Amniotic stem cell (primary cell): ENCODE measurements around the gene ALDH3A2.

Experiments used
- DNase-seq: peaks from one replicate; lab custom pipeline; 2025; lab: John Stamatoyannopoulos, UW

ALDH3A2 gene

GRCh38 chr17:19716108-19717030 lies 67.8 kb downstream of the ALDH3A2 start, which contains the start of gene SLC47A2:
TSS of gene SLC47A2 (minus strand) at chr17:19716584. CDS start at chr17:19716555, 29 bp downstream.
- DNase-seq = no peak

GRCh38 chr17:19717031-19717360 lies 68.4 kb downstream of the ALDH3A2 start:
- DNase-seq = no peak

GRCh38 chr17:19717411-19717908 lies 68.9 kb downstream of the ALDH3A2 start:
- DNase-seq = no peak

DNA sequence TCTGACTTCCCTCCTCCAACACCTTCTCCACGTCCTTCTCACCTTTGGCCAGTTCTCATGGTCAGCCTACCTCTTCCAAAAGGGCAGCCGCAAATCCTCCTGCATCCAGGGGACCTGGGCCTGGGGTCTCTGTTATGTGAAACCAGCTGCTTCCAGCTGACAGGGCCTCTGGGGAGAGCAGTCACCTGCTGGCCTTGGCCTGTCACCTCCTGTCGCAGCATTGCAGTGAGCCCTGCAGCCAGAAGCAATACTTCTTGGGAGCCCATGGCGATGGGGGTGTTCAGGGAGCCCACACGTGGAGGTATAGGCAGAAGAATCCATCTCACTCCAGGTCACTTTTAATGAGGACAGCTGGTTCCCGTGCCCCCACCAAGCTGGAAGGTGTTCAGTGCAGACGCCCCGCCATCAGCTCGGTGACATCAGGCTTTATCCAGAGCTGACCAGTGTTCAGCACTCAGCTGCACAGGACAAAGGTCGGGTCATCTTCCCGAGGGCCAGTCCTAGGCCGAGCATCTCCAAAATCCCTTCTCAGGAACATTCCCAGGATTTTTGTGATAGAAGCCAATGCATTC lies 69.6 kb downstream of the ALDH3A2 start:
- DNase-seq = no peak

DNA sequence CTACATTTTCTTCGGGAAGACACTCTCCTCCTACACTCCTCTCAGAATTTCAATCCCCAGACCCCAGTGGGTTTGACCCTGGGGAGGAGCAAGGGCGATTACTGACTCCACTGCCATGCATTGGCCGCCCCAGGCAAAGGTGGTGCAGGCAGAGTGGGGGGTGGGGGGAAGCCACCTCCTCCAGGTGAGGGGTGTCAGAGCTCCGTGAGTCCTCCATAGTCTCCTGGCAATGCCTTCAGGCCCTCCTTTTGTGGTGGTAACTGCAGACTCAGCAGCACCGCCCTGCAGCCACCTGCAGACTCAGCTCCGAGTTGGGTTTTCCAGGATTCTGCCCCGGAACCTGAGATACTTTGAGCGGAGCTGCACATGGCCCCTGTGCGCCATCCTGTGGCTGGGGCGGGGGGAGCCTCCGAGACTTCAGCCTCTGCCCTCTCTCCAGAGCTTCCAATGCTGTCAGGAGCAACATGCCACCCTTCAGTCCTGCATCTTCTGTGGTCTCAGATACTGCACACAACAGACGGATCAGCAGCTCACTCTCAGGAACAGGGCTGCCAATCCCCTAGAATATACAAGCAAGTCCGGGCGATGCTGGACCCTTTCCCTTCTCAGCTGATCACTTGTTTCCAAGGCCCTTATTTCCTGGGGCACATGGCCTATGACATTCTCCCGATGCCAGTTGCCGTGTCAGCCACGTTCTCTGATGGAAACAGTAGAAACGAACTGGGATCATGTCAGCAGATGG lies 70.2 kb downstream of the ALDH3A2 start:
- no peak for DNase-seq

DNA sequence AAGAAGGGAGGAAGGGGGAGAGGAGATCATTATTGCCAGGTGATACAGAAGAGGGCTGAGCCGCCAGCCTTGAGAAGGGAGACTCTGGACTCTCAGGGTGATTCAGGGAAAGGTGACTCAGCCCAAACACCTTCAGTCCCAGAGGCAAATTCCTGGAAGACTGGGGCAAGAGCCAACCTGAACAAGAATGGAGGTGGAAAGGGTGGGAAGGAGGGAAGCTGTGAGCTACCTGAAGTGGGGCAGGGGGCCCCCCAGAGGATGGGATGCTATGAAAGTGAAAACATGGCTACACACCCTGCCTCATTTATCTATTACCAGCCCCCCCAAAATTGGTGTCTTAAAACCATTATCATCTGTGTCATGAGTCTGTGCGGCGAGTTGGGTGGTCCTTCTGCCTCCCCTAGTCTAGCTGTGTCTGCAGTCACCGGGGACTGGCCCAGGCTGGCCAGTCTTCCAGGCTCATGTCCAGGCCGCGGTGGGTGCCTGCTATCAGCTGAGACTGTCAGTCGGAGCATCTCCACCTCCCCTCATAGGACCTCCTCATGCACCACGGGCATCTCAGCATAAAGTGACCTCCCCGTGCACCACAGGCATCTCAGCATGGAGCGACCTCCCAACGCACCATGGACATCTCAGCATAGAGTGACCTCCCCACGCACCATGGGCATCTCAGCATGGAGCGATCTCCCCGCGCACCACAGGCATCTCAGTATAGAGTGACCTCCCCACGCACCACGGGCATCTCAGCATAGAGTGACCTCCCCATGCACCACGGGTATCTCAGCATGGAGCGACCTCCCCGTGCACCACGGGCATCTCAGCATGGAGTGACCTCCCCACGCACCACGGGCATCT lies 71.0 kb downstream of the ALDH3A2 start:
- no peak for DNase-seq

- DNase-seq = no peak
Measured at GRCh38 chr17:19720210-19720475, 71.6 kb downstream of the ALDH3A2 start.

GRCh38 chr17:19720631-19721426 lies 72.3 kb downstream of the ALDH3A2 start:
- DNase-seq = no peak

DNA sequence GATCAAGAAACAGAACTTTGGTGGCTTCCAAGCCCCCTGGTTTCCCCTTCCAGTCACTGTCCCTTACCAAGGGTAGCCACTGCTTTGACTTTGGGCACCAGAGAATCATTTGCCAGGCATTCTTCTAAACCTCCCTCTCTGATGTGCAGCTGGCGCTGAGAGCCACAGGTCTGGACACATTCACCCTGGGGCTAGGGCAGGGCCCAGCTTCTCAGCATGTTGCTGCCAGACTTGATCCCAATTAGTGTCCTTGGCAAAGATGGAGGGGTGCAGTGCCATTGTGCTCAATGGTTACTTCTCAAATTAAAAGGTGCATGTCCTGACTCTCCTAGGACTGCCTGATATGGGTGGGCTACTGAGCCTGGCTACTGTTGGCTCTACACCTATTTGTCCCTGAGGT lies 75.4 kb downstream of the ALDH3A2 start:
- no peak for DNase-seq

- DNase-seq = no peak
Measured at GRCh38 chr17:19724501-19725420, 76.2 kb downstream of the ALDH3A2 start.

DNA sequence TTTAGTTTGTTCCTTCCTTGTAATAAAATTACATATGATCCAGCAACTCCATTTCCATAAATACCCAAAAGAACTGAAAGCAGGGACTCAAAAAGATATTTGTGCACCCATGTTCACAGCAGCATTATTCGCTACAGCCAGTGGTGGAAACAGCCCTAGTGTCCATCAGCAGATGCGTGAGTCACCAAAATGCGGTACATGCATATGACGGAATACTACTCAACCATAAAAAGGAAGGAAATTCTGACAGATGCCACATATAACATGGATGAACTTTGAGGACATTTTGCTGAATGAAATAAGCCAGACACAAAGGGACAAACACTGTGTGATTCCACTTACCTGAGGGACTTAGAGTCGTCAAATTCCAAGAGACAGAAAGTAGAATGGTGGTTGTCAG lies 76.9 kb downstream of the ALDH3A2 start:
- DNase-seq = no peak

- no peak for DNase-seq
Measured at GRCh38 chr17:19726631-19727376, 78.3 kb downstream of the ALDH3A2 start.
